Fibroblast of mammary gland (primary cell): ENCODE measurements around the gene EMID1.

Source experiments
- DNase-seq: peaks from one replicate; pipeline ENCODE4 v3.0.0-alpha.2; 2010; ENCODE audit warnings: low read depth
- H3K4me3 ChIP-seq: 2 replicates; pipeline ENCODE4 v1.5.1; 2011; ENCODE audit warnings: low read depth, mild to moderate bottlenecking, low read length, moderate library complexity; ENCODE audit not compliant: control insufficient read depth
- TF ChIP-seq, protein P1 (sequence below): conservative IDR thresholded peaks from 2 replicates; pipeline ENCODE4 v1.5.1; 2011; ENCODE audit warnings: low read depth, low read length, inconsistent platforms; ENCODE audit not compliant: control insufficient read depth, insufficient read depth

Gene EMID1

DNA sequence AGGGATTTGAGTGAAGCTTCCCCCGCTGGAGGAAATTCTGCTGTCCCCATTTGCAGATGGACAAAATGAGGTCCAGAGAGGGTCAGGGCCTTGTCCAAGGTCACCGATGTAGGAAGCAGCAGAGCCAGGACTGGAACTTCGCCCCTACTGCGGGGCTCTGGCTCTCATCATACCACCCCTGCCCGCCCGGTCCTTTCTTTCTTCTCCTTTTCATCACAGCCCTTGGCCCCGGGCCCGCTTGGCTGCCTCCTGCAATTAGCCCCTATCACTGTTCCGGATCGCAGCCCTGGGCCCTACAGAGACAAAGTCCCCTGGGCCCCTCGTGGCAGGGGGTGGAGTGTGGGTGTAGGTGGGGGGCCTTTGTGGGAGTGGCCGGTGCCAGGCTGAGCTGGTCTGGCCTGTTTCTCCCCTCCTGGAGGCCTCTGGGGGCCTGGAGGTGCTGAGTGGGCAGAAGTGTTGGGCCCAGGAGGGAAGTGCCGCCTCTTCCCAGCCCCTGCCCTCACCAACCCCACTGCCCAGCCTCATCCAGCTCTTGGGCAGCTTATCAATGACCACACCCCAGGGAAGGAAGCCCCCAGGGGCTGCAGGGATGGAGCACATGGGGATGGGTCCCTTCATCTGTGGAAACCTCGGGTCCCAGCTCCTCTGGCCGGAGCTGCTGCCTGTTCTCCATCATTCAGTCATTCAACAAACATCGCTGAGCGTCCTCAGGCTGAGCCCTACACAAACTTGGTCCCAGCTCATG, 3.4 kb downstream of the EMID1 start:
- TF ChIP-seq, protein P1, sequence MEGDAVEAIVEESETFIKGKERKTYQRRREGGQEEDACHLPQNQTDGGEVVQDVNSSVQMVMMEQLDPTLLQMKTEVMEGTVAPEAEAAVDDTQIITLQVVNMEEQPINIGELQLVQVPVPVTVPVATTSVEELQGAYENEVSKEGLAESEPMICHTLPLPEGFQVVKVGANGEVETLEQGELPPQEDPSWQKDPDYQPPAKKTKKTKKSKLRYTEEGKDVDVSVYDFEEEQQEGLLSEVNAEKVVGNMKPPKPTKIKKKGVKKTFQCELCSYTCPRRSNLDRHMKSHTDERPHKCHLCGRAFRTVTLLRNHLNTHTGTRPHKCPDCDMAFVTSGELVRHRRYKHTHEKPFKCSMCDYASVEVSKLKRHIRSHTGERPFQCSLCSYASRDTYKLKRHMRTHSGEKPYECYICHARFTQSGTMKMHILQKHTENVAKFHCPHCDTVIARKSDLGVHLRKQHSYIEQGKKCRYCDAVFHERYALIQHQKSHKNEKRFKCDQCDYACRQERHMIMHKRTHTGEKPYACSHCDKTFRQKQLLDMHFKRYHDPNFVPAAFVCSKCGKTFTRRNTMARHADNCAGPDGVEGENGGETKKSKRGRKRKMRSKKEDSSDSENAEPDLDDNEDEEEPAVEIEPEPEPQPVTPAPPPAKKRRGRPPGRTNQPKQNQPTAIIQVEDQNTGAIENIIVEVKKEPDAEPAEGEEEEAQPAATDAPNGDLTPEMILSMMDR, result no peak
- no peak for DNase-seq
- no peak overlapping the region for H3K4me3 ChIP-seq

DNA sequence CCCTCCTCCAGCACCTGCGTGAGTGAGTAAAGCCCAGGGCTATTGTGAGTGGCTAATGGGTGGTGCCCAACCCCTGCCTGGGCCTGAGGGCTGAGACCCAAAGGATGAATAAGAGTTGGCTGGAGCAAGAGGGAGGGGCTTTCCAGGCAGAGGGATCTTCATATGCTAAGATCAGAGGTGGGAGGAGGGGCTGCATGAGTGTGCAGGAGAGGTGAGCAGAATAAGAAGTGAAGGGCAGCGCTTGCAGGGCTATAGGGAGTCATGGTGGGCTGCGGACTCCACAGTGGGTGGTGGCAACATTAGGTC, 3.9 kb downstream of the EMID1 start:
- TF ChIP-seq, protein P1, result no peak
- DNase-seq, result no peak
- no peak overlapping the region for H3K4me3 ChIP-seq

DNA sequence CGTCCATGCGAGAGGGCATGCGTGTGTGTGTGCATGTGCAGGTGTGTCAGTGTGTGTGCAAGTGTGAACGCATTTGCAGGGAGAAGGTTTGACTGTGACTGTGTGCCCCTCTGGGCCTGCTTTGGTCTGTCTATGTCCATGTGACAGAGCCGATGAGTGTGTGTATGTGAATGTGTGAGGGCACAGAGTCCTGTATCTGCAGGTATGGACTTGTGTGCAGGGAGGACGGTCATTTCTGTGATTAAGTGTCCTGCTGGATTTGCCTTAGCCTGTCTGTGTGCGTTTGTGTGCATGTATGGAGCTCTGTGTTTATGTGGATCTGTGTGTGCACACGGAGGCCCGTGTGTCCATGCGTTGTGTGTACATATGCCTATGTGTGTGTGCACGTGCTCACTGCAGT, 5.4 kb downstream of the EMID1 start:
- no peak for DNase-seq
- no peak overlapping the region for H3K4me3 ChIP-seq
- TF ChIP-seq, protein P1, result no peak

DNA sequence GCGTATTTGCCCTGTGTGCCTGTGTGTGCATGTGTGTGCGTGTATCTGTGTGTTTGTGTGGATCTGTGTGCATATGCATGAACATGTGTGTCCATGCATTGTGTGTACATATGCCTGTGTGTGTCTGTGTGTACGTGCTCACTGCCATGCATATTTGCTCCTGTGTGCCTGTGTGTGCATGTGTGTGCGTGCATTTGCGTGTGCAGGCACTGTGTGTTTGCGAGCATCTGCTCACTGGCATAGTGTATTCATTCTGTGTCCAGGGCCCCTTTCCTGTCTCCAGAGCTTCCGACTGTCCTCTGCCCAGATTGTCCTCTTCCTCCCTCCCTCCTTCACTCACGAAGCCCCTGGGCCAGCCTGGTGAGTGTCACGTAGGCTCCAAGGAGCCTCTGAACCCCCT, 5.8 kb downstream of the EMID1 start:
- H3K4me3 ChIP-seq, result no peak overlapping the region
- TF ChIP-seq, protein P1, result no peak

DNA sequence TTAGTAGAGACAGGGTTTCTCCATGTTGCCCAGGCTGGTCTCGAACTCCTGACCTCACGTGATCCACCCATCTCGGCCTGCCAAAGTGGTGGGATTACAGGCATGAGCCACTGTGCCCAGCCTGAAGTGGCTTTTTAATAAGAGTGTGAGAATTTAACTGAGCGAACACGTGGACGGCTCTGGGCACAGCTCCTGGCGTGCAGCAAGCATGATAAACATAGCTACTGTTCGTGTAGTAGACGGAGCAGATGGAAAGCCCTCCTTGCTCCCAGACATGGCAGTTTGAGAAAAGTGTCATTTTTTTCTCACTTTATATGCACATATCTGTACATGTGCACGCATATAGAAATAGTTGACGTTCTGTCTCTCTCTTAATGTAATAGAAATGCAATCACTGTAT, 7.0 kb downstream of the EMID1 start:
- TF ChIP-seq, protein P1, result no peak
- DNase-seq, result no peak

More for the DNA sequence above, 5.8 kb downstream of the EMID1 start:
- no peak for DNase-seq

DNA sequence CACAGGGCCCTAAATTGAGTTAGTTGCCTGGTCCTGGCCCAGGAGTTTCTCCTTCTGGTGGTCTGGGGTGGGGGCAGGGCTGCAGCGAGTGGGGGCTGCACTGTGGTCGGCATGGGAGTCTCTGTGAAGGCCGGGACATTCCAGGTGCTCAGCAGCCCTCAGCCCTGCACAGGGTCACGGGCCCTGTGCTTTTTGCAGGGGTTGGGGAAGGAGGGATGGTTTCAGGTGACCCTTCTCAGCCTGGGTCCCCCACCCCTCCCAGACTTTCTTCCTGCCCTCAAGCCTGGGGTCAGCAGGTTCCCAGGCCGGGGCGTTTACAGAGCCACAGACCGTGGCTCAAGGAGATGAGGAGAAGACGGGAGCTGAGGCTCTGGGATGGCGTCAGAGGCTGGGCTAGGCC, 7.8 kb downstream of the EMID1 start:
- no peak for DNase-seq
- TF ChIP-seq, protein P1, result no peak
- H3K4me3 ChIP-seq, result no peak overlapping the region

More for the DNA sequence above, 7.0 kb downstream of the EMID1 start:
- no peak overlapping the region for H3K4me3 ChIP-seq

DNA sequence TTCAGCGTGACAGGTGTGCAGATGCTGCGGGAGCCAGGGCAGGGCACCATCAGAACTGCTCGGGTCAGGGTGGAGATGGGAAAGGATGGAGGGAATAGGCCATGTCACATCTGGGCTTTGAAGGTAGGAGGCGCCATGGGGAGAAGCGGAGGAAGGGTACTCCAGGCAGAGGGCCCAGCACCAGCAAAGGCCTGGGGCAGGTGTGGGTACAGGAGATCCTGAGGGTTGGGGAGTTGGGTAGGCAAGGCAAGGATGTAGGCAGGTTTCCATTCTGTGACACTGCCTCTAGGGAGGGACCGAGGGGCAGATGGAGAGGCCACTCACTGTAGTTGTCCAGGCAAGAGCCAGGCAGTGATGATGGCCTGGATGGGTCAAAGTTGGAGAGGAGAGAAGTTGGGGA, 8.5 kb downstream of the EMID1 start:
- no peak overlapping the region for H3K4me3 ChIP-seq
- no peak for DNase-seq
- TF ChIP-seq, protein P1, result no peak
